Natural killer cell (primary cell): ENCODE measurements around the gene SEMA6B. TPM values are rescaled to one million over a fixed set of nuclear protein-coding genes. Genes with fewer than 3 reads are reported as not detected.
"Not testable (repeated sequence)": the region's sequence is repeated elsewhere in the genome, so short reads cannot be mapped to it uniquely, and the experiment has no call there.

ENCODE experiments used
- ATAC-seq, 3 donors: fragments of 150-1000 bp in 2 of 3; fragments of 200-7000 bp in 1 of 3; cut with Tn5 transposase; 1 replicate in 1 of 3; 2 replicates in 2 of 3; pipeline ENCODE4 v1.10.0; 2021; ENCODE audit warnings: mild to moderate bottlenecking in 2 of 3, moderate library complexity in 2 of 3
- DNase-seq, 2 donors: peaks; one replicate each; pipeline versions ENCODE4 v3.0.0 to v3.0.0-alpha.2; 2013 to 2021; ENCODE audit warnings: mixed read lengths in 1 of 2
- H3K27ac ChIP-seq: one replicate; pipeline ENCODE4 v1.5.1; 2013; ENCODE audit warnings: mild to moderate bottlenecking, low read length
- H3K27me3 ChIP-seq: one replicate; pipeline ENCODE4 v1.6.1; 2013; ENCODE audit warnings: low read length; ENCODE audit not compliant: control insufficient read depth, insufficient read depth
- H3K36me3 ChIP-seq: one replicate; pipeline ENCODE4 v1.6.1; 2013; ENCODE audit warnings: low read length; ENCODE audit not compliant: control insufficient read depth, insufficient read depth
- H3K4me1 ChIP-seq: one replicate; pipeline ENCODE4 v1.6.1; 2013; ENCODE audit warnings: low read length; ENCODE audit not compliant: control insufficient read depth, insufficient read depth
- H3K4me3 ChIP-seq: one replicate; pipeline ENCODE4 v1.5.1; 2013; ENCODE audit warnings: low read length
- H3K9me3 ChIP-seq: one replicate; pipeline ENCODE4 v1.6.1; 2013; ENCODE audit warnings: low read length; ENCODE audit not compliant: control insufficient read depth, insufficient read depth
- H3K27ac Mint-ChIP-seq, 2 donors: one replicate each; pipeline ENCODE4 v1.8.0; 2022; ENCODE audit warnings: mild to moderate bottlenecking in 2 of 2, mixed read lengths in 2 of 2, moderate library complexity in 1 of 2
- H3K27me3 Mint-ChIP-seq, 2 donors: one replicate each; pipeline ENCODE4 v1.8.0; 2022; ENCODE audit warnings: low read depth in 2 of 2, mixed read lengths in 2 of 2
- H3K36me3 Mint-ChIP-seq: one replicate; pipeline ENCODE4 v1.8.0; 2022; ENCODE audit warnings: mixed read lengths
- H3K4me1 Mint-ChIP-seq, 2 donors: one replicate each; pipeline ENCODE4 v1.8.0; 2022; ENCODE audit warnings: mixed read lengths in 2 of 2
- H3K4me3 Mint-ChIP-seq: one replicate; pipeline ENCODE4 v1.8.0; 2022; ENCODE audit warnings: mild to moderate bottlenecking, moderate library complexity, mixed read lengths
- H3K9me3 Mint-ChIP-seq, 2 donors: one replicate each; pipeline ENCODE4 v1.8.0; 2022; ENCODE audit warnings: mixed read lengths in 2 of 2
- CTCF ChIP-seq: fragments of 200-600 bp; IDR thresholded peaks from one replicate; pipeline ENCODE4 v1.8.0; 2022; ENCODE audit warnings: antibody characterized with exemption
- WGBS: methylation state at CpG from one replicate; pipeline ENCODE4 v1.1.7; 2013; ENCODE audit warnings: missing lambda C conversion rate; ENCODE audit not compliant: insufficient coverage; 5-methylcytosine and 5-hydroxymethylcytosine counted together
- intact Hi-C: fragments of 100-400 bp; cut with micrococcal nuclease; formaldehyde crosslinking; loops from one replicate; pipeline ENCODE4 v1.14.2; 2022
- total RNA-seq, 4 donors: library from RNA; stranded (reverse); fragments of 120-200 nt in 1 of 4; gene quantifications; one replicate each; pipeline versions ENCODE4 v1.2.3 to v1.2.4, GENCODE V29; 2013 to 2022

Gene SEMA6B
- total RNA-seq, 3 donors from 2014 or later (not counting 1 experiment from before 2014, with no cell fraction given) = 0.50 to 5.4 TPM; not detected in 1

- DNase-seq (peak; percentile 58 to 74), ATAC-seq (peak; percentile 57 to 80 (median 73))
- peak; percentile 63 for TF ChIP-seq CTCF
- Mint-ChIP-seq H3K27ac (peak overlapping the region in 1 of 2 donors; percentile 18), H3K36me3 (no peaks in the 10 kb centered on the region), H3K4me3 (no peak overlapping the region), H3K9me3 (no peaks in the 10 kb centered on the region), H3K27me3 (peaks cover 0 to 5% of the 10 kb centered on the region in 2 donors), H3K4me1 (peaks cover 0 to 8% of the 10 kb centered on the region in 2 donors)
- intact Hi-C loops = no loop called here
- Histone ChIP-seq H3K27ac (no peak overlapping the region), H3K9me3 (no peaks in the 10 kb centered on the region), H3K27me3 (no peaks in the 10 kb centered on the region), H3K4me3 (no peak overlapping the region), H3K4me1 (no peaks in the 10 kb centered on the region), H3K36me3 (no peaks in the 10 kb centered on the region)
- 70% methylated on average over 14 of the region's 14 CpGs for WGBS
Observed at GRCh38 chr19:4567584-4568071, 8.1 kb upstream of the SEMA6B start.

GRCh38 chr19:4566402-4567051 is 7.0 kb upstream of the SEMA6B start:
- peaks cover 0 to 5% of the 10 kb centered on the region in 2 donors for H3K27me3 Mint-ChIP-seq
- H3K27me3 ChIP-seq = no peaks in the 10 kb centered on the region
- TF ChIP-seq CTCF = no peak
- no peaks in the 10 kb centered on the region for H3K36me3 Mint-ChIP-seq
- no peak overlapping the region for H3K27ac ChIP-seq
- H3K4me1 Mint-ChIP-seq = peaks cover 0 to 8% of the 10 kb centered on the region in 2 donors
- no peak overlapping the region for H3K4me3 ChIP-seq
- 89% methylated on average over 35 of the region's 35 CpGs for WGBS
- DNase-seq (no peak), ATAC-seq (no peak)
- intact Hi-C loops = no loop called here
- no peaks in the 10 kb centered on the region for H3K4me1 ChIP-seq
- H3K4me3 Mint-ChIP-seq = no peak overlapping the region
- no peaks in the 10 kb centered on the region for H3K9me3 ChIP-seq
- H3K27ac Mint-ChIP-seq = no peak overlapping the region
- no peaks in the 10 kb centered on the region for H3K9me3 Mint-ChIP-seq
- H3K36me3 ChIP-seq = no peaks in the 10 kb centered on the region

- H3K27ac ChIP-seq, H3K9me3 Mint-ChIP-seq, H3K27me3 Mint-ChIP-seq, H3K4me3 Mint-ChIP-seq, DNase-seq, H3K4me1 Mint-ChIP-seq, H3K4me1 ChIP-seq, H3K36me3 Mint-ChIP-seq, H3K9me3 ChIP-seq, H3K4me3 ChIP-seq, H3K27me3 ChIP-seq, H3K36me3 ChIP-seq, H3K27ac Mint-ChIP-seq, intact Hi-C loops: not testable (repeated sequence)
- peak in 2 of 3 donors; percentile 37 to 69 for ATAC-seq
- WGBS = 28% methylated on average over 5 of the region's 5 CpGs
Observed at GRCh38 chr19:4563562-4563961, 4.1 kb upstream of the SEMA6B start.

- intact Hi-C loops = not testable (repeated sequence)
- peak in 1 of 3 donors; percentile 73 for ATAC-seq
Observed at GRCh38 chr19:4562085-4562484, 2.6 kb upstream of the SEMA6B start.

More at GRCh38 chr19:4562085-4562484, 2.6 kb upstream of the SEMA6B start:
- not testable (repeated sequence) for H3K36me3 Mint-ChIP-seq, H3K4me1 ChIP-seq, DNase-seq, H3K9me3 ChIP-seq, H3K27me3 Mint-ChIP-seq, H3K27me3 ChIP-seq, H3K27ac ChIP-seq, H3K4me1 Mint-ChIP-seq, H3K4me3 ChIP-seq, H3K4me3 Mint-ChIP-seq, H3K9me3 Mint-ChIP-seq, H3K27ac Mint-ChIP-seq, H3K36me3 ChIP-seq
- WGBS = 30% methylated on average over 6 of the region's 7 CpGs
